GM11168 (cell line): ENCODE results near the gene OR51V1.
"Not testable (repeated sequence)": the region's sequence is repeated elsewhere in the genome, so short reads cannot be mapped to it uniquely, and the experiment has no call there.

ENCODE experiments used
- in situ Hi-C: fragments of 300-500 bp; cut with MboI; formaldehyde crosslinking; loops from one replicate; pipeline ENCODE4 v1.12.0; 2022; ENCODE audit warnings: low sequenced_read_pairs; ENCODE audit not compliant: unreplicated experiment

Gene OR51V1, protein sequence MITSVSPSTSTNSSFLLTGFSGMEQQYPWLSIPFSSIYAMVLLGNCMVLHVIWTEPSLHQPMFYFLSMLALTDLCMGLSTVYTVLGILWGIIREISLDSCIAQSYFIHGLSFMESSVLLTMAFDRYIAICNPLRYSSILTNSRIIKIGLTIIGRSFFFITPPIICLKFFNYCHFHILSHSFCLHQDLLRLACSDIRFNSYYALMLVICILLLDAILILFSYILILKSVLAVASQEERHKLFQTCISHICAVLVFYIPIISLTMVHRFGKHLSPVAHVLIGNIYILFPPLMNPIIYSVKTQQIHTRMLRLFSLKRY

GRCh38 chr11:5200582-5200981 lies at the start of gene OR51V1:
TSS of gene OR51V1 (minus strand) at chr11:5200682. CDS start at chr11:5200682, 0 bp downstream.
- in situ Hi-C loops: no loop called here

GRCh38 chr11:5249807-5250396 lies 49.4 kb upstream of the OR51V1 start, which contains the start of gene HBG1:
TSS of gene HBG1 (minus strand) at chr11:5249857. CDS start at chr11:5249804, 53 bp downstream.
- in situ Hi-C loops: not testable (repeated sequence)

DNA sequence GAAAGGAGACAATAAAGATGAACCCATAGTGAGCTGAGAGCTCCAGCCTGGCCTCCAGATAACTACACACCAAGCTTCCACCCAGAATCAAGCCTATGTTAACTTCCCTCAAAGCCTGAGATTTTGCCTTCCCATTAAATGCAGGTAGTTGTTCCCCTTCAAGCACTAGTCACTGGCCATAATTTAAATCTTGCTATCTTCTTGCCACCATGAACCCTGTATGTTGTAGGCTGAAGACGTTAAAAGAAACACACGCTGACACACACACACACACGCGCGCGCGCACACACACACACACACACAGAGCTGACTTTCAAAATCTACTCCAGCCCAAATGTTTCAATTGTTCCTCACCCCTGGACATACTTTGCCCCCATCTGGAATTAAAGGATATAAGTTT lies 48.0 kb upstream of the OR51V1 start:
- in situ Hi-C loops: not testable (repeated sequence)

- in situ Hi-C loops: no loop called here
Observed at GRCh38 chr11:5247472-5248192, 47.1 kb upstream of the OR51V1 start.

DNA sequence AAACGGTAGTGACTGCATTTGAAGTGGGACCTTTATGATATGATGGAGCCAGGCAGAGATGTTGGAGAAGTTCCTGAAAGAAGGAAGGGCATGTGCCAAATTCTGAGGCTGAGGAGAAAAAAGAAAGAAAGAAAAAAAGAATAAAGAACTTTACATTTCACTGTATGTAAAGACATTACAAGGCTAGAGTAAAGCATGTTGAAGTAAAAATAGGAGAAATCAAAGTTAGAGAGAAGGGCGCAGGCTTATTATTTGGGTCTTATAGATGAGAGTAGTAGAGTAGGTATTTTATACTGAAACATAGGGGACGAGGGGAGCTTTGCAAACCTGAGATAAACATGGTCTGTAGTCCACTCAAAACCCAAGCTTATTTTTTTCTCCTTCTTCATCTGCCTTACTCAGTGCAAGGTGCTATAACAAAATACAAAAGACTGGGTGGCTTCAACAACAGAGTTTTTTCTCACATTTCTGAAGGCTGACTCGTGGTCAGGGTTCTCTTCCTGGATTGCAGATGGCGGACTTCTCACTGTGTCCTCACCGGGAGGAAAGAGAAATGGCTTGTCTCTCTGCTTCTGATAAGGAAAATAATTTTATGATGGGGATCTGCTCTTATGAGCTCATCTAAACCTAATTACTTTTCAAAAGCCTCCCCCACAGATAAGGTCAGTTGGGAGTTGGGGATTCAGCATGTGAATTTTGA lies 46.4 kb upstream of the OR51V1 start:
- in situ Hi-C loops: no loop called here

- in situ Hi-C loops: no loop called here
Observed at GRCh38 chr11:5245155-5245554, 44.7 kb upstream of the OR51V1 start.

DNA sequence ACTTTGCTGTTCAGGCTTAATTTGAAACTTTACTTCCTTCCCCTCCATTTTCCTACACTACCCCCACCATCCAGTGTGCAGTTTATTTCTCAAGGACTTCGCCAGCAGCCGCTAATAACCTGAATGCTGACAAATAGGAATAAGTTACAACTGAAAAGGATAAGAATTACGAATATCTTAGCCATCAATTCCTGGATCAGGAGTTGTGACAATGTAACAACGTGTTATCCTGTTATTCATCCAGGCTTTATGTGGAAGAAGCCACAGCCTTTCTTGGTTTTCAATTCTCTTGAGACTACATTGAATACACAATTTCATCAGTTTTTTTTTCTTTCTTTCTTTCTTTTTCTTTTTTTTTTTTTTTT lies 43.3 kb upstream of the OR51V1 start:
- in situ Hi-C loops: no loop called here

DNA sequence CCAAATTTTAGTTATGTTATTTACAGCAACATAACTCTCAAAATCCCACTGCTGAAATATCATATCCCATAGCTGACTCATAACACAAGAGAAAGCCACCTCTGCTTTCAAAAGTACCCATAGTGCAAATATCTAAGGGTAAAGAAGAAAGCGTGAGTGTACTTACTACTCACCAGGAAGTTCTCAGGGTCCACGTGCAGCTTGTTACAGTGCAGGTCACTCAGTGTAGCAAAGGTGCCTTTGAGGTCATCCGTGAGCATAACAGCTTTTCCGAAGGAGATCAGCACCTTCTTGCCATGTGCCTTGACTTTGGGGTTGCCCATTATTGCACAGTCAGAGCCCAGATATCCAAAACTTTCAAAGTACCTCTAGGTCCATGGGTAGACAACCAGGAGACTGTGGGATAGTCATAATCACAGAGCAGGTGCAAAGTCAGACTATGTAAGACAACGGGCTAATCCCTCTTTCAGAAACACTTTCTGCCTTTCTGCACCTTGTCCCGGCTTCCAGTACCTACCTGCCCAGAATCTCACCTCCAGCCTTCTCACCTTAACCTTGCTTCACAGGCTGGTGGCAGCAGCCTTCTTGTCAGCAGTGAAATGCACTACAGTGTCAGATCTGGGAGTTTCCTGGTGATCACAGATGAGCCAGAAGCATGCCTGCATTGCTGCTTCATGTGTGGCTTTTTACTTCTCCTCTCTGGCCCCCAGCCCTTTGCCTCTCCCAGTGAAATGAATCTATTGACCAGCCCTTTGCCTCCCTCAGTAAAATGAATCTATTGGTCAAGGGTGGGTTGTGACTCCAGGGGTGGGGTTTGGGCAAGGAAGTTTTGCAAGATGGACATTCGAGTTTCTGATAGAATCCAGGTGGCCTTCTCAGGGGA lies 42.7 kb upstream of the OR51V1 start:
- in situ Hi-C loops: no loop called here

DNA sequence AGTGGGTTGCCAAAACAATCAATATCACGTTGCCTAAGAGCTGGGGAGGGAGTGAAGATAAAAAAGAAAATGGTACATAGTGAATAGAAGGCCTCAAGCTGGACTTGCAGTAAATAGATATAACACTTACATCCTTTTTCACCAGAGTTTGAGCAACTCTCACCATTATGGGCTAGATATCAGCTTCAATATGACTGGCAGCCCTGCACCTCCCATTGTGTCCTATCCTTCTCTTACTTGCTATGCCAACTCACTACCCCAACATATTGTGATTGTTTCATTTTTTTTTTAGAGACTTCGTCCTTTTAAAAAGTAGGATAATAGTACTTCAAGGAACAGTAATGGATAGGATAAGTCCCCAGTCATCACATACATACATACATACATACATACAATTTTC lies 41.7 kb upstream of the OR51V1 start:
- in situ Hi-C loops: no loop called here

DNA sequence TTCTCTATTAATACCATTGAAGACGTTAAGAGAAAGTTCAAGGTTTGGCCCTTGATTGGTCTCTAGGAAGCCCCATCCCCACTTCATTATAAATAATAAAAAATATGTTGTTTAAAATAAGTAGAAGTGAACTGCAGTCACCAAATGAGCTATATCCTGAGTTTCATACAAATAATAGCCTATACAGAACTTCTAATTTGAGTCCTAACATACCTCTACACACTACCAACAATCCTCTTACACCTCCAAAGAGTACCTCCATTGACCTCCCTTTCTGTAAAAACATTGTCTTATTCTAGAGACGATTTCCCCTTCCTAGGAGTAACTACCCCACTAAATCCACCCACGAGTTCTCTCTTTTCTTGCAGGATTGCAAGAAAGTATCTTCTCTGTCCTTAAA lies 41.0 kb upstream of the OR51V1 start:
- in situ Hi-C loops: no loop called here

- in situ Hi-C loops: no loop called here
Observed at GRCh38 chr11:5240458-5240857, 40.0 kb upstream of the OR51V1 start.

DNA sequence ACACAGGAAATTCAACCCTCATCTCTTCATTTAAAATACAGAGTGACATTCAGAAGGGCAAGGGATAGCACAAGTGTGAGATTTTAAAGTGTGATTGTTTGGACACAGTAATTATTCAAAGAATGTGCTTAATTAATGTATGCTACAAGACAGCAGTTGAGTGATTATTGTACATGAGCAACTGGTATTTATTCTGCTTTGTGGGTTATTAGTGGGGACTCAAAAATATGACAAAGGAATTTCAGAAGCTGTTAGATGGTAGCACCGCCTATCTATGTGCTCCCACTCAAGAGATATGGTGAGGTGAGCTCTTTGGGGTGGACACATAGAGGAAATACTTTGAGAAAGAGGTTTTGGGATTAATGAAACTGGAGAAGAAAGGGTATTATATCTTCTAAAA lies 39.6 kb upstream of the OR51V1 start:
- in situ Hi-C loops: no loop called here

DNA sequence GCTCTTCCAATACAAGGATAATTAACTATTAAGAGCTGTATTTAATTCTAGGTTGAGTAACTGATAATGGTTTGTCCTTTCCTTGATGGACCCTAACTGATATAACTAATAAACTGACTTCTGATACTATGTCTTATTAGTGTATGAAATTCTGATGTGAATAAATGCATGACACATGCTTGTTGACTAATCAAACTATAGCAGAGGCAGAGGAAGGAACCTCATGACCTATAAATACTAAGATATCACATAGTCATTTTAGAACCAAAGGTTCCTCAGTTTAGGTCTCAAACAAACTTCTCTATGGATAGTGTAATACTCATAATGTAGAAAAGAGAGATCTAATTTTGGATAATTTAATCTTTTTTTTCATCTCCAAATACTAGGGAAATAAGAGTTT lies 38.6 kb upstream of the OR51V1 start:
- in situ Hi-C loops: no loop called here

DNA sequence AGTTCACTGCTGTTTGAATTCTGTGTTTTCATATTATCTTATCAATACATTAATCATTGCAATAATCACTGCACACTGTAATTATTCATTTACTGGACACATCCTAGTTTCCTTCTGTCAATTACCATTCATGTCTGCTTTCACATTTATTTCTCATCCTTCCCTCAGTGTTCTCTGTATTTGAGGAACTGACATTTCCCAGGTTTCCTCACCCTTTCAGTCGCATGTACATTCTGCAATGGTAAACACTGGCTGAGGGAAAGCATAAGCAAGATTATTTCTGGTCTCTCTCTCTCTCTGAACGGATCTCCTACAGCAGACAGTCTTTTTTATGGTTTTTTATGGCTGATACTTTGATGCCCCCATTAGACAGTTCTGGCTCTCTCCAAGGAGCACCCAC lies 38.0 kb upstream of the OR51V1 start:
- in situ Hi-C loops: no loop called here

GRCh38 chr11:5237420-5237819 lies 36.9 kb upstream of the OR51V1 start:
- in situ Hi-C loops: no loop called here

DNA sequence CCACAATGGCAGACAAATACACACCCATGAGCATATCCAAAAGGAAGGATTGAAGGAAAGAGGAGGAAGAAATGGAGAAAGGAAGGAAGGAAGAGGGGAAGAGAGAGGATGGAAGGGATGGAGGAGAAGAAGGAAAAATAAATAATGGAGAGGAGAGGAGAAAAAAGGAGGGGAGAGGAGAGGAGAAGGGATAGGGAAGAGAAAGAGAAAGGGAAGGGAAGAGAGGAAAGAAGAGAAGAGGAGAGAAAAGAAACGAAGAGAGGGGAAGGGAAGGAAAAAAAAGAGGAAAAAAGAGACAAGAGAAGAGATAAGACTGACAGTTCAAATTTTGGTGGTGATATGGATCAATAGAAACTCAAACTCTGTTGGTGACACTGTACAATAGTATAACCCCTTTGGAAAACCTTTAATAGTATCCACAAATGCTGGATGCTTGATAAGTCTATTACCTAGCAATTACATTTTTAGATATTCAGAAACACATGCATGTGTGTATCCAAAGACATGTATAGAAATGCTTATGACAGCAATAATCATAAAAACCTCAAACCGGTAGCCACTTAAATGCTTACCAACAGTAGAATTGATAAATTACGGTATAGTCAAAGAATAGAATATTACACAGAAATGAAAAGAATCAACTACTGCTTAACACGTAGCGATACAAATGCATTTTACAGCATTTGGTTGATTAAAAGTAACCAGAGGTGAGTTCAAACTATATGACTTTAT lies 35.0 kb upstream of the OR51V1 start:
- in situ Hi-C loops: no loop called here

- in situ Hi-C loops: no loop called here
Observed at GRCh38 chr11:5234381-5234834, 33.9 kb upstream of the OR51V1 start, which contains the start of gene HBD. TSS of gene HBD (minus strand) at chr11:5234483. CDS start at chr11:5234433, 50 bp downstream.

DNA sequence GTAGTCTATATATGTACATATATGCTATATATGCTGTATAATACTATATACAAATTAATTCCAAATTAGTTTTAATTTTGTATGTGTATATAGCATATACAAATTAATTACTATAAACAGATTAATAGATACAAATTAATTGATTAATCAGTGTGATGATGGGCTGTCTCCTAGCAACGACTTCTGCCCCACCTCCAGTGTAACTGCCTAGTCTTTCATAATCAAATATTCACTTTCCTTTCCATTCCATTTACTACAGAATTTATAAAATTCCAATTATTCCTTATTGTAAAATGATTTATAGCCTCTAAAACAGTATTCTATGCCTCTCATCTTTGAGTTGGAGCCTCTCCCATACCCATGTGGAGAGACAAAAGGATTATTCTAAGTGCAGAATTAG lies 32.8 kb upstream of the OR51V1 start:
- in situ Hi-C loops: no loop called here

DNA sequence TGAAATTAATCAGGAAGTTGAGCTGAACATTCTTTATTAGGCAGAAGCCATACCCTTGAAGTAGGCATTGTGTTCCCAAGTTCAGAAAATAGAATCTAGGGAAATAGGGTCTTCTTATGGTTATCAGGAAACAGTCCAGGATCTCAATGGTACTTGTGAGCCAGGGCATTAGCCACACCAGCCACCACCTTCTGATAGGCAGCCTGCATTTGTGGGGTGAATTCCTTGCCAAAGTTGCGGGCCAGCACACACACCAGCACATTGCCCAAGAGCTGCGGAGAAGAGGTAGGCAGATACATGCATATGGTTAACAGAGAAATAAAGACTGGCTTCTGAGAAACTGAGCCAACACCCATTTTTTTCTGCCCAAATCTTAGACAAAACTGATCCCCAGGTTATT lies 32.3 kb upstream of the OR51V1 start:
- in situ Hi-C loops: no loop called here
